Omental fat pad (tissue), 4 donors: ENCODE results near the gene SYT7. TPM values are rescaled to one million over a fixed set of nuclear protein-coding genes. Genes with fewer than 3 reads are reported as not detected.
A peak's percentile ranks its signal among the peaks of the same experiment; 100 is the strongest.

ENCODE experiments used
- ATAC-seq: fragments of 150-250 bp; one replicate; pipeline ENCODE4 v1.9.1; 2016; ENCODE audit warnings: mild to moderate bottlenecking, moderate library complexity; ENCODE audit not compliant: low FRiP score
- DNase-seq: peaks from one replicate; pipeline ENCODE4 v3.0.0-alpha.2; 2019; ENCODE audit warnings: low spot score
- CTCF ChIP-seq, 3 donors: fragments of 450-650 bp; IDR thresholded peaks; one replicate each; pipeline ENCODE4 v1.5.1; 2016 to 2017; ENCODE audit warnings: antibody characterized with exemption in 3 of 3, mild to moderate bottlenecking in 3 of 3, moderate library complexity in 2 of 3
- total RNA-seq, 4 donors: library from RNA; depleted of rRNA; stranded (reverse); fragments of >200 nt; gene quantifications; one replicate each; pipeline ENCODE4 v1.1.0, GENCODE V29; 2016

The SYT7 gene
- total RNA-seq, 4 donors from 2014 or later = 1.6 to 6.6 (median 4.4) TPM

GRCh38 chr11:61593151-61593550 is 12.3 kb upstream of the SYT7 start:
- ATAC-seq = no peak
- no peak for DNase-seq
- TF ChIP-seq CTCF (IDR thresholded peaks at IDR 0.05) = no peak

GRCh38 chr11:61592176-61592575 is 11.3 kb upstream of the SYT7 start:
- no peak for DNase-seq
- no peak for TF ChIP-seq CTCF (IDR thresholded peaks at IDR 0.05)
- no peak for ATAC-seq

GRCh38 chr11:61589961-61590360 is 9.1 kb upstream of the SYT7 start:
- no peak for TF ChIP-seq CTCF (IDR thresholded peaks at IDR 0.05)
- DNase-seq = no peak
- no peak for ATAC-seq

- ATAC-seq = peak; percentile 90
- no peak for TF ChIP-seq CTCF (IDR thresholded peaks at IDR 0.05)
- peak; percentile 67 for DNase-seq
These were observed 7.9 kb upstream of the SYT7 start for GRCh38 chr11:61588728-61589191.

GRCh38 chr11:61587951-61588727 is 7.3 kb upstream of the SYT7 start:
- peak; percentile 75 for ATAC-seq
- no peak for DNase-seq
- no peak for TF ChIP-seq CTCF (IDR thresholded peaks at IDR 0.05)

GRCh38 chr11:61587541-61587941 is 6.7 kb upstream of the SYT7 start:
- ATAC-seq = peak; percentile 30
- TF ChIP-seq CTCF (IDR thresholded peaks at IDR 0.05) = no peak
- DNase-seq = no peak
